ENCODE data around the gene FGGY.

GRCh38 chr1:59706303-59706599 is 409.4 kb downstream of the FGGY start:
- TF ChIP-seq CTCF (IDR thresholded peaks at IDR 0.05; ENCODE audit: insufficient read depth, low read length, poor library complexity, severe bottlenecking): no peak
- TF ChIP-seq EZH2phosphoT487 (conservative IDR thresholded peaks at IDR 0.05; ENCODE audit: low read length): no peak
